ENCODE data around the gene KCNB1.

DNA sequence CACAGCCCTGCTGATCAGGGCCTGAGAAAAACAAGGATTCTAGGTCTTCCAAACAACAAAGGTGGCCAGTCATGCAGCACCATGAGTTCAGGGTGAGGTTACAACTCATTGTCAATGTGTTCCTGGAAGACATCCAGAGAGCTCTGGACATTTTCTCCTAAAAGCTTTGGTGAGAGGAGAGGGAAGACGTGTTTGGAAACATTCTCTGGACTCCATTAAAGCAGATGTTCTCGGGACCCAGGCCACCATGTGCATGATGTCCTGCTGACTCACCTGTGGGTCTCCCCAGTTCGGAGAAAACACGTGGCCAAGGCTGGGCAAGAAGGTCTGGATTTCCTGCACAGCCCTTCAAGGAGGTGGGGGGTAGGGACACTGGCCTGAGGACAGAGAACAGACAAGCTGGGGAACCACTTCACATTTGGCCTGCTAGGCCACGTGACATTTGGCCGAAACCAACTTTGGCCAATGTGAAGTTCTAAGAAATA is 61.6 kb downstream of the KCNB1 start:
- TF ChIP-seq, protein P1, sequence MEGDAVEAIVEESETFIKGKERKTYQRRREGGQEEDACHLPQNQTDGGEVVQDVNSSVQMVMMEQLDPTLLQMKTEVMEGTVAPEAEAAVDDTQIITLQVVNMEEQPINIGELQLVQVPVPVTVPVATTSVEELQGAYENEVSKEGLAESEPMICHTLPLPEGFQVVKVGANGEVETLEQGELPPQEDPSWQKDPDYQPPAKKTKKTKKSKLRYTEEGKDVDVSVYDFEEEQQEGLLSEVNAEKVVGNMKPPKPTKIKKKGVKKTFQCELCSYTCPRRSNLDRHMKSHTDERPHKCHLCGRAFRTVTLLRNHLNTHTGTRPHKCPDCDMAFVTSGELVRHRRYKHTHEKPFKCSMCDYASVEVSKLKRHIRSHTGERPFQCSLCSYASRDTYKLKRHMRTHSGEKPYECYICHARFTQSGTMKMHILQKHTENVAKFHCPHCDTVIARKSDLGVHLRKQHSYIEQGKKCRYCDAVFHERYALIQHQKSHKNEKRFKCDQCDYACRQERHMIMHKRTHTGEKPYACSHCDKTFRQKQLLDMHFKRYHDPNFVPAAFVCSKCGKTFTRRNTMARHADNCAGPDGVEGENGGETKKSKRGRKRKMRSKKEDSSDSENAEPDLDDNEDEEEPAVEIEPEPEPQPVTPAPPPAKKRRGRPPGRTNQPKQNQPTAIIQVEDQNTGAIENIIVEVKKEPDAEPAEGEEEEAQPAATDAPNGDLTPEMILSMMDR (IDR thresholded peaks at IDR 0.05; ENCODE audit: insufficient read depth, low read length) = no peak
- TF ChIP-seq GABPA (IDR thresholded peaks at IDR 0.05; ENCODE audit: low read depth) (no peak), SPI1 (IDR thresholded peaks at IDR 0.05; ENCODE audit: borderline replicate concordance, low read depth) (no peak), POLR2AphosphoS5 (IDR thresholded peaks at IDR 0.05; ENCODE audit: low read depth) (no peak)
- TF ChIP-seq, protein P2, sequence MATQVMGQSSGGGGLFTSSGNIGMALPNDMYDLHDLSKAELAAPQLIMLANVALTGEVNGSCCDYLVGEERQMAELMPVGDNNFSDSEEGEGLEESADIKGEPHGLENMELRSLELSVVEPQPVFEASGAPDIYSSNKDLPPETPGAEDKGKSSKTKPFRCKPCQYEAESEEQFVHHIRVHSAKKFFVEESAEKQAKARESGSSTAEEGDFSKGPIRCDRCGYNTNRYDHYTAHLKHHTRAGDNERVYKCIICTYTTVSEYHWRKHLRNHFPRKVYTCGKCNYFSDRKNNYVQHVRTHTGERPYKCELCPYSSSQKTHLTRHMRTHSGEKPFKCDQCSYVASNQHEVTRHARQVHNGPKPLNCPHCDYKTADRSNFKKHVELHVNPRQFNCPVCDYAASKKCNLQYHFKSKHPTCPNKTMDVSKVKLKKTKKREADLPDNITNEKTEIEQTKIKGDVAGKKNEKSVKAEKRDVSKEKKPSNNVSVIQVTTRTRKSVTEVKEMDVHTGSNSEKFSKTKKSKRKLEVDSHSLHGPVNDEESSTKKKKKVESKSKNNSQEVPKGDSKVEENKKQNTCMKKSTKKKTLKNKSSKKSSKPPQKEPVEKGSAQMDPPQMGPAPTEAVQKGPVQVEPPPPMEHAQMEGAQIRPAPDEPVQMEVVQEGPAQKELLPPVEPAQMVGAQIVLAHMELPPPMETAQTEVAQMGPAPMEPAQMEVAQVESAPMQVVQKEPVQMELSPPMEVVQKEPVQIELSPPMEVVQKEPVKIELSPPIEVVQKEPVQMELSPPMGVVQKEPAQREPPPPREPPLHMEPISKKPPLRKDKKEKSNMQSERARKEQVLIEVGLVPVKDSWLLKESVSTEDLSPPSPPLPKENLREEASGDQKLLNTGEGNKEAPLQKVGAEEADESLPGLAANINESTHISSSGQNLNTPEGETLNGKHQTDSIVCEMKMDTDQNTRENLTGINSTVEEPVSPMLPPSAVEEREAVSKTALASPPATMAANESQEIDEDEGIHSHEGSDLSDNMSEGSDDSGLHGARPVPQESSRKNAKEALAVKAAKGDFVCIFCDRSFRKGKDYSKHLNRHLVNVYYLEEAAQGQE (IDR thresholded peaks at IDR 0.05; ENCODE audit: insufficient replicate concordance, low read depth) = no peak

Measured in HL-60 (cell line).